Measurements from ENCODE around the gene SOX6.

DNA sequence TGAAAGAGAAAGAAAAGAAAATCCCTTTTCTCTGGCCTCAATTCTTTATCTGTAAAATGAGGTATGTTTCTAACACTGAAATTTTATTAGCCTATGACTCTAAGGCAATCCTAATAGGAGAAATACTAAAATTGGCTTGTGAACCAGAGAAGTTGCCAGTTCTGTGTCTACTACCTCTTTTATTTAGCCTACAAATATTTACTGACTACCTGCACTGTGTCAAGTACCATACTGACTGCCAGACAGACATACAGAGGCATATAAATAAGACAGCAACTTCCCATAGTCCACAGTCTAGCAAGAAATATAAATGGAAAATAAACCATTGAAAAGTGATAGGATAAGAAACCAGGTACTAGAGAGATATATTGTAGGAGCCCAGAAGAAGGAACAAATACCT is 2.4 kb upstream of the SOX6 start:
- TF ChIP-seq, protein P1, sequence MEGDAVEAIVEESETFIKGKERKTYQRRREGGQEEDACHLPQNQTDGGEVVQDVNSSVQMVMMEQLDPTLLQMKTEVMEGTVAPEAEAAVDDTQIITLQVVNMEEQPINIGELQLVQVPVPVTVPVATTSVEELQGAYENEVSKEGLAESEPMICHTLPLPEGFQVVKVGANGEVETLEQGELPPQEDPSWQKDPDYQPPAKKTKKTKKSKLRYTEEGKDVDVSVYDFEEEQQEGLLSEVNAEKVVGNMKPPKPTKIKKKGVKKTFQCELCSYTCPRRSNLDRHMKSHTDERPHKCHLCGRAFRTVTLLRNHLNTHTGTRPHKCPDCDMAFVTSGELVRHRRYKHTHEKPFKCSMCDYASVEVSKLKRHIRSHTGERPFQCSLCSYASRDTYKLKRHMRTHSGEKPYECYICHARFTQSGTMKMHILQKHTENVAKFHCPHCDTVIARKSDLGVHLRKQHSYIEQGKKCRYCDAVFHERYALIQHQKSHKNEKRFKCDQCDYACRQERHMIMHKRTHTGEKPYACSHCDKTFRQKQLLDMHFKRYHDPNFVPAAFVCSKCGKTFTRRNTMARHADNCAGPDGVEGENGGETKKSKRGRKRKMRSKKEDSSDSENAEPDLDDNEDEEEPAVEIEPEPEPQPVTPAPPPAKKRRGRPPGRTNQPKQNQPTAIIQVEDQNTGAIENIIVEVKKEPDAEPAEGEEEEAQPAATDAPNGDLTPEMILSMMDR (IDR thresholded peaks at IDR 0.05; ENCODE audit: extremely low read depth in 1 of 2, insufficient read depth in 1 of 2, low read depth in 1 of 2, low read length in 2 of 2) = no peak
- TF ChIP-seq POLR2A (IDR thresholded peaks at IDR 0.05; ENCODE audit: low read depth, low read length) (no peak), EZH2 (IDR thresholded peaks at IDR 0.05; ENCODE audit: borderline replicate concordance, low read depth, low read length, severe bottlenecking) (no peak)
